HG03342 (cell line): ENCODE measurements around the gene ATP8B1.

Experiments
- ATAC-seq: cut with Tn5 transposase; IDR thresholded peaks from one replicate; pipeline ENCODE4 v1.9.1; 2021; ENCODE audit warnings: mild to moderate bottlenecking, moderate library complexity; ENCODE audit not compliant: unreplicated experiment

The ATP8B1 gene

DNA sequence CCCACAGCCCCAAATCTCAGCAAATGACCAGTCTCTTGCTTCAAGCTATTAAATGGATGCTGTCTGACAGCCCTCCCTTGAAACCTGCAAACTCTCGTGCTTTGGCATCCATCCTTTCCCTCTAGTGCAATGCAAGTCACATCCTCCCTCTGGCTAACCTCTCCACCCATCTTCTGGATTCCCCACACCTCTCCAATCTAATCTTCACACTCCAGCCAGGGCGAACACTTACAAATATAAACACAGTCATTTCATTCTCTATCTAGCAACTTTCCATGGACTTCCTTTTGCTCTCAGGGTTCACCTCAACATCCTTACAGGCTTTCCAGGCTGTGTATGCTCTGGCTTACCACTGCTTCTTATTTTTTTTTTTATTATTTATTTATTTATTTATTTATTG lies 171.4 kb downstream of the ATP8B1 start:
- ATAC-seq, result no peak

DNA sequence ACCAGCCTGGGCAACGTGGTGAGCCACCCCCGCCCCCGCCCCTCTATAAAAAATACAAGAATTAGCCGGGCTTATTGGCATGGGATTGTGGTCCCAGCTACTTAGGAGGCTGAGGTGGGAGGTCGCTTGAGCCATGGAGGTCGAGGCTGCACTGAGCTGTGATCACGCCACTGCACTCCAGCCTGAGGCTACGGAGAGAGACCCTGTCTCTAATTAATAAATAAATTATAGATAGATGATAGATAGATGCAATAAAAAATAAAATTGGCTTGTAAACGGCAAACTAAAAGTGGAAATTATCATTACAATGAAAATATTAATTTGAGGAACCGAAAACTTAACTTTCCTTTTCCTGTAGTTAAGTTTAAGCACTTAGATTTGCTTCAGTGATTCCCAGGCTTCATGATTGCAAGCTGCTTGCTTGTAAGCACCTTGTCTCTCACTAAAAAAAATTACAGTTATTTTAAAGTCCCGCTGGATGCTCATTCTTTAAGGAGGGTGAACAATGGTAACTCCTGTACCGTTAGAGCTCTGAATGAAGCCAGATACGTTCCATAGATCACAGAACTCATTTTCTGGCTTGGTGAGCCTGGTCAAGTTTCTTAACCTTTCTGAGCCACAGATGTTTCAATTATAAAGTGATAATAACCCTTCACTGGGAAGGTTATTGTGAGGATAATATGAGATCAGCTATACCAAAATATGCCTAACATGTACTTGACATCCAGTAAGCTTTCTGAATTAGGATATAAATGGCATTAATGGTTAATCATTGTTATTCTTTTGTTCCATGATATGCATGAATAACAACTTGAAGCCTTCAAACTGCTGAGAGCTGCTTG lies 172.1 kb downstream of the ATP8B1 start:
- peak; percentile 35 for ATAC-seq

DNA sequence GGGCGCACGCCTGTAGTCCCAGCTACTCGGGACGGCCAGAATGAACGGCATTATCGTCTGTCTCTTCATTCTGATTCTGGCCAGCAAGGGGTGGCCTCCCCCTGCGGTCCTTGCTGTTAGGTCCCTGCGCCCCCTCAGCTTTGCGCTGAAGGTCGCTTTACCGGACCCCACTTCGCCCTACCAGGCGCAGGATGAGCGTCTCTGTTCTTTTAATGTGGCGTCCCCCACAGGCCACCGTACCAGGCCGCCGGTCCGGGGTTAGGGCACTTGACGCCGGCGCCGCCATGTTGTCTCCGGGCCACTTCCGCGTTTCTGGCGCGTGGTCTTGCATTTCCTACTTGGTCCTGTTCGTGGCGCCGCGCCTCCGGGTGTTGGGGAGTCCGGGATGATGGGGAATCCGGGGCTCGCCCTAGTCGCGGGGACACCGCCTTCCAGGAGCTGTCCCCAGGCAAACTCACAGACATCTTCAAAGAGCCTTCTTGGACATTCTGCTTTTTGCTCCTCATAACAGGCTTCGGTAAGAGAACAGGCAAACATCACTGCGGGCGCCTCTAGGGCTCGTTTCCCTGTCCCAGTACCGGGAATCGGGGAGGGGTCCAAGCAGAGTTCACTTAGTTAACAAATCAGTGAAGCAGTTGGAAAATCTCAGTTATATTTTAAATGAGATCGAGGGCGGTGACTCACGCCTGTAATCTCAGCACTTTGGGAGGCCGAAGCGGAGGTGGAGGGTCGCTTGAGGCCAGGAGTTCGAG lies 172.9 kb downstream of the ATP8B1 start:
- peak; percentile 89 for ATAC-seq

DNA sequence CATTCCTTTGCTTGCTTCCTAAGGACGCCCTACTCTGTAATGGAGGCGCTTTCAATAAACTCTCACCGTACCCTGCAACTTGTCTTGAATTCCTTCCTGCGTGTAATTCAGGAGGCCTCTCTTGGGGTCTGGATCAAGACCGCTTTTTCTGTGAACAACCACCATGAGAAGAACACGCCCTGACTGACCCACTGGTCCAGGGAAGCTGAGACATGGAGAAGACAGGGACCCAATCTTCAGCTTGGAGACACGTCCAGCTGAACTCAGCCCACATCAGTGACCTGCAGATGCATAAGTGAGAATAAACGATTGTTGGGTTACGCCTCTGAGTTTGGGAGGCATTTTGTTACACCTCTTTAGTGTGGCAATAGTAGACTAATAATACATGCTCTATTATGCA lies 173.7 kb downstream of the ATP8B1 start:
- ATAC-seq, result no peak

DNA sequence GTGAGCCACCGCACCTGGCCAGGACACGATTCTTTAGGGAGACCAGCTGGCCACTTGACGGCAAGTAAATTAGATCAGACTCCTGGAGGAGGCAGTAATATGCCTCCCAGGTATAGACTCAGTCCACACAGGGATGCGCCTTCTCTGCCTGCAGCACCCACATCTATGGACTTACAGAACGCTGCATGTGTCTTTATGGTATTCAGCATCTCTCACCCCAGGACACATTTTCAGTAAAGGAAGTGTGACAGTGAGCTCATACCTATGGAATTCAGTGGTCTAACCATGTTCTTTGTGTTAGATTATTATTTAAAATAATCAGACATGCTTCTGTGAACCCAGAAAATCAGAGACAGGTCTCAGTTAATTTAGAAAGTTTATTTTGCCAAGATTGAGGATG lies 175.6 kb downstream of the ATP8B1 start:
- no peak for ATAC-seq

DNA sequence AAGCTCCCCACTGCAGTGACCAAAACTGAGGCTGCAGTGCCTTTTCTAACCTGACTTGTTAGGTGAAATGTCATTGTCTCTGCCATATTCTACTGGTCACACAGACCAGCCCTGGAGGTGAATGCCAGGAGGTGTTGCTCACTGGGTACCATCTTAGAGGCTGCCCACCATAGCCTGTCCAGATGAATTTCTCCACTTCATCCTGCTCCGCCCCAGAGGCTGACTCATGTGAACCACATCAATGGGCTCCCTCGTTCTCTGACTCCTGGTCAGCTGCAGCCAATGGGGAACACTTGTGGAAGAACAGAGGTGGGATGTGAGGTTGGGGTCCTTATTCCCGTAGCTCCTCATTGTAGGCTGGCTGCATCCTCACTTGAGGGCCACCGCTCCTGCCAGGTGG lies 178.1 kb downstream of the ATP8B1 start:
- no peak for ATAC-seq

DNA sequence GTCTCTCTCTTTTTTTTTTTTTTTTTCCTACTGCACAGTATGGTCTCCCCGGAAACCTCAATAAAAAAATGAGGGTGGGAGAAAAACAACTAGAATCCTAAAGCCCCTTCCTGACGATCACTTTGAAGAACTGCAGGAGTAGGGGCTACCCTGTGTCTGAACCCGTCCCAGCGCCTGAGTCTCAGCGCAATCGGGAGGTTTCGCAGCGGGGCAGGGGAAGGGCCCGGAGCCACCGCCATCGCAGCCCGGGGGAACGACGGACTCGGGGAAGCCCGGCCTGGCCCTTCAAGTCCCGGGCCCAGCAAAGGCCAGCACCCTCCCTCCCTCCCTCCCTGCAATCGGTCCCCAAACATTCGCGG lies 181.9 kb downstream of the ATP8B1 start:
- peak; percentile 6 for ATAC-seq

DNA sequence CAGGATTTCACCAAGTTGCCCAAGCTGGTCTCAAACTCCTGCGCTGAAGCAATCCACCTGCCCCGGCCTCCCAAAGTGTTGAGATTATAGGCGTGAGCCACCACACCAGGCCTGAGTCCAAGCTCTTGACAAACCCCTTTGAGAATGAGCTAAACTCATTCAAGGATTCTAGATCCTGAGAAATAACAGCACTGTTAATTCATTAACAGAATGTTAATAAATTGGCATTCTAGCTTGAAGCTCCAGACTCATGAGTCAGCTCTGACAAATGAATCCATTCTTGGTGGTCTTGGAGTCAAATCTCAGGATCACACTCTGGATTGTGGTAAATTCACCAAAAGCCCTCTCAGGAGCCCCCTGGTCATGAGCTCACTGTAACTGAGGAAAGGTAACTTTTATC lies 183.2 kb downstream of the ATP8B1 start:
- no peak for ATAC-seq

DNA sequence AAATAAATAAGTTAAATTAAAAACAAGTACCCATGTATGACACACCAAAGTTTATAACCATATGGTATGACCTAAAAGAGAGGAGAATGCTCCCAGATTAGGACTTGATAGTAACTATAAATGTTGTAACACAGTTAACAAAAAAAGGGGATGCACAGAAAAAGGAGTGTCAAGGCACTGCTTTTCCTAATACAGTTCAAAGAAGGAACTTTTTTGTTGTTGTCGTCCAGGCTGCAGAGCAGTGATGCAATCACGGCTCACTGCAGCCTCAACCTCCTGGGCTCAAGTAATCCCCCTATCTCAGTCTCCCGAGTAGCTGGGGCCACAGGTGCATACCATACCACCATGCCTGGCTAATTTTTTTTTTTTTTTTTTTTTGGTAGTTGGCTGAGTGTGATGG lies 184.2 kb downstream of the ATP8B1 start:
- no peak for ATAC-seq

DNA sequence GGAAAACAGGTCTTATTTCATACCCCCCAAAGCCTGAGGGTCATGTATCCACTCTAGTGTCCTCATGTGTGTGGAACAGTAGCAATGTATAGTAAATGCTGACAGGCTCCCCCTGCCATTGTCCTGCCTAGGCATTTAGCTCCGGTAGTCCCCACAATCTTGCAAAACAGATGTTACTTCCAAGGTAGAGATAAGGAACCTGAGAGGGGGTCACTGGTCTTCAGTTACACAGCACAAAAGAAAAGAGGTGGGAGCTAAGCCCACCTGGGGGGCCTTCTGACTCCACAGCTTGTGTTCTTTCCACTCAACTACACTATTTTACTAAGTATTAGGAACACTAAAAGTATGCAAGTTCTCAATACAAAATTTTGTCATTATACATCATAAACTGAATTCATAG lies 199.2 kb downstream of the ATP8B1 start:
- no peak for ATAC-seq
